ENCODE data around the gene UBE2U. TPM values are rescaled to one million over a fixed set of nuclear protein-coding genes. Genes with fewer than 3 reads are reported as not detected.
A peak's percentile ranks its signal among the peaks of the same experiment; 100 is the strongest.

UBE2U gene
- total RNA-seq: not detected
- polyA plus RNA-seq: not detected

GRCh38 chr1:64203420-64203819 lies at the start of gene UBE2U:
Gene UBE2U (plus strand): TSS chr1:64203623. CDS start chr1:64204051, 428 bp downstream.
- Histone ChIP-seq H3K4me3 (ENCODE audit: low read depth, low read length) (no peak within 1 kb of the TSS), H3K36me3 (ENCODE audit: insufficient read depth) (no peaks in the 10 kb centered on the region), H3K4me1 (ENCODE audit: insufficient read depth) (no peaks in the 10 kb centered on the region), H3K27ac (ENCODE audit: low read depth) (no peak within 1 kb of the TSS)
- 96% methylated on average over 23 of the region's 23 CpGs for WGBS
- no peak for DNase-seq (ENCODE audit: extremely low spot score)

GRCh38 chr1:64155278-64155677 lies 48.1 kb upstream of the UBE2U start:
- Histone ChIP-seq H3K4me1 (ENCODE audit: insufficient read depth) (no peaks in the 10 kb centered on the region), H3K27ac (ENCODE audit: low read depth) (no peak overlapping the region), H3K36me3 (ENCODE audit: insufficient read depth) (no peaks in the 10 kb centered on the region), H3K4me3 (ENCODE audit: low read depth, low read length) (no peak overlapping the region)
- 62% methylated on average over 1 of the region's 1 CpG for WGBS
- DNase-seq (ENCODE audit: extremely low spot score): no peak

GRCh38 chr1:64161357-64161941 lies 42.0 kb upstream of the UBE2U start:
- Histone ChIP-seq H3K36me3 (ENCODE audit: insufficient read depth) (no peaks in the 10 kb centered on the region), H3K4me1 (ENCODE audit: insufficient read depth) (no peaks in the 10 kb centered on the region), H3K4me3 (ENCODE audit: low read depth, low read length) (no peak overlapping the region), H3K27ac (ENCODE audit: low read depth) (no peak overlapping the region)
- 29% methylated on average over 1 of the region's 1 CpG for WGBS
- DNase-seq (ENCODE audit: extremely low spot score): no peak

- no peaks in the 10 kb centered on the region for H3K36me3 ChIP-seq (ENCODE audit: insufficient read depth)
- no peaks in the 10 kb centered on the region for H3K4me1 ChIP-seq (ENCODE audit: insufficient read depth)
- H3K4me3 ChIP-seq (ENCODE audit: low read depth, low read length): no peak overlapping the region
- no peak overlapping the region for H3K27ac ChIP-seq (ENCODE audit: low read depth)
- 76% methylated on average over 6 of the region's 6 CpGs for WGBS
- DNase-seq (ENCODE audit: extremely low spot score): no peak
Measured at GRCh38 chr1:64162151-64162550, 41.3 kb upstream of the UBE2U start.

GRCh38 chr1:64162804-64163203 lies 40.6 kb upstream of the UBE2U start:
- H3K4me1 ChIP-seq (ENCODE audit: insufficient read depth): no peaks in the 10 kb centered on the region
- WGBS: 100% methylated on average over 1 of the region's 1 CpG
- no peak overlapping the region for H3K27ac ChIP-seq (ENCODE audit: low read depth)
- H3K4me3 ChIP-seq (ENCODE audit: low read depth, low read length): no peak overlapping the region
- no peak for DNase-seq (ENCODE audit: extremely low spot score)
- H3K36me3 ChIP-seq (ENCODE audit: insufficient read depth): no peaks in the 10 kb centered on the region

GRCh38 chr1:64163431-64163830 lies 40.0 kb upstream of the UBE2U start:
- no peaks in the 10 kb centered on the region for H3K4me1 ChIP-seq (ENCODE audit: insufficient read depth)

GRCh38 chr1:64163970-64164369 lies 39.5 kb upstream of the UBE2U start:
- no peaks in the 10 kb centered on the region for H3K36me3 ChIP-seq (ENCODE audit: insufficient read depth)
- no peak overlapping the region for H3K27ac ChIP-seq (ENCODE audit: low read depth)
- H3K4me1 ChIP-seq (ENCODE audit: insufficient read depth): no peaks in the 10 kb centered on the region
- H3K4me3 ChIP-seq (ENCODE audit: low read depth, low read length): no peak overlapping the region
- DNase-seq (ENCODE audit: extremely low spot score): no peak
- whole genome bisulfite sequencing: 42% methylated on average over 1 of the region's 1 CpG

More at GRCh38 chr1:64163431-64163830, 40.0 kb upstream of the UBE2U start:
- WGBS: 80% methylated on average over 4 of the region's 4 CpGs
- DNase-seq (ENCODE audit: extremely low spot score): no peak
- Histone ChIP-seq H3K4me3 (ENCODE audit: low read depth, low read length) (no peak overlapping the region), H3K36me3 (ENCODE audit: insufficient read depth) (no peaks in the 10 kb centered on the region), H3K27ac (ENCODE audit: low read depth) (no peak overlapping the region)

- H3K36me3 ChIP-seq (ENCODE audit: insufficient read depth): no peaks in the 10 kb centered on the region
- no peak overlapping the region for H3K4me3 ChIP-seq (ENCODE audit: low read depth, low read length)
- WGBS: 85% methylated on average over 3 of the region's 3 CpGs
- no peak for DNase-seq (ENCODE audit: extremely low spot score)
- no peak overlapping the region for H3K27ac ChIP-seq (ENCODE audit: low read depth)
- H3K4me1 ChIP-seq (ENCODE audit: insufficient read depth): no peaks in the 10 kb centered on the region
Measured at GRCh38 chr1:64166629-64167028, 36.8 kb upstream of the UBE2U start.

GRCh38 chr1:64167176-64167575 lies 36.2 kb upstream of the UBE2U start:
- 70% methylated on average over 2 of the region's 2 CpGs for WGBS
- DNase-seq (ENCODE audit: extremely low spot score): no peak
- H3K4me1 ChIP-seq (ENCODE audit: insufficient read depth): no peaks in the 10 kb centered on the region

GRCh38 chr1:64171246-64171645 lies 32.2 kb upstream of the UBE2U start:
- no peaks in the 10 kb centered on the region for H3K4me1 ChIP-seq (ENCODE audit: insufficient read depth)
- H3K36me3 ChIP-seq (ENCODE audit: insufficient read depth): no peaks in the 10 kb centered on the region
- H3K27ac ChIP-seq (ENCODE audit: low read depth): no peak overlapping the region
- no peak for DNase-seq (ENCODE audit: extremely low spot score)
- 96% methylated on average over 1 of the region's 1 CpG for WGBS
- no peak overlapping the region for H3K4me3 ChIP-seq (ENCODE audit: low read depth, low read length)

More at GRCh38 chr1:64167176-64167575, 36.2 kb upstream of the UBE2U start:
- H3K36me3 ChIP-seq (ENCODE audit: insufficient read depth): no peaks in the 10 kb centered on the region
- H3K27ac ChIP-seq (ENCODE audit: low read depth): no peak overlapping the region
- no peak overlapping the region for H3K4me3 ChIP-seq (ENCODE audit: low read depth, low read length)

GRCh38 chr1:64171797-64172281 lies 31.6 kb upstream of the UBE2U start:
- Histone ChIP-seq H3K4me3 (ENCODE audit: low read depth, low read length) (no peak overlapping the region), H3K36me3 (ENCODE audit: insufficient read depth) (no peaks in the 10 kb centered on the region), H3K27ac (ENCODE audit: low read depth) (peak overlapping the region; percentile 2), H3K4me1 (ENCODE audit: insufficient read depth) (no peaks in the 10 kb centered on the region)
- 23% methylated on average over 3 of the region's 3 CpGs for WGBS
- DNase-seq (ENCODE audit: extremely low spot score): no peak

GRCh38 chr1:64172458-64172983 lies 30.9 kb upstream of the UBE2U start:
- Histone ChIP-seq H3K36me3 (ENCODE audit: insufficient read depth) (no peaks in the 10 kb centered on the region), H3K4me1 (ENCODE audit: insufficient read depth) (no peaks in the 10 kb centered on the region), H3K27ac (ENCODE audit: low read depth) (no peak overlapping the region), H3K4me3 (ENCODE audit: low read depth, low read length) (no peak overlapping the region)
- WGBS: 19% methylated on average over 3 of the region's 3 CpGs
- peak; percentile 84 for DNase-seq (ENCODE audit: extremely low spot score)

- no peak for DNase-seq (ENCODE audit: extremely low spot score)
- H3K4me3 ChIP-seq (ENCODE audit: low read depth, low read length): no peak overlapping the region
- WGBS: 70% methylated on average over 6 of the region's 6 CpGs
- H3K36me3 ChIP-seq (ENCODE audit: insufficient read depth): no peaks in the 10 kb centered on the region
- H3K4me1 ChIP-seq (ENCODE audit: insufficient read depth): no peaks in the 10 kb centered on the region
- no peak overlapping the region for H3K27ac ChIP-seq (ENCODE audit: low read depth)
Measured at GRCh38 chr1:64173336-64173940, 30.0 kb upstream of the UBE2U start.

GRCh38 chr1:64175639-64176038 lies 27.8 kb upstream of the UBE2U start:
- no peak overlapping the region for H3K27ac ChIP-seq (ENCODE audit: low read depth)
- no peaks in the 10 kb centered on the region for H3K36me3 ChIP-seq (ENCODE audit: insufficient read depth)
- DNase-seq (ENCODE audit: extremely low spot score): no peak
- H3K4me1 ChIP-seq (ENCODE audit: insufficient read depth): no peaks in the 10 kb centered on the region
- H3K4me3 ChIP-seq (ENCODE audit: low read depth, low read length): no peak overlapping the region
